Type B pancreatic cell (in vitro differentiated cells): ENCODE measurements around the gene MPHOSPH9. TPM values are rescaled to one million over a fixed set of nuclear protein-coding genes. Genes with fewer than 3 reads are reported as not detected.
"Not testable (repeated sequence)": the region's sequence is repeated elsewhere in the genome, so short reads cannot be mapped to it uniquely, and the experiment has no call there.

Experiments
- DNase-seq: peaks from one replicate; pipeline ENCODE4 v3.0.0; 2021; ENCODE audit warnings: mixed read lengths; ENCODE audit not compliant: unreplicated experiment; ENCODE audit errors: extremely low spot score
- H3K27ac Mint-ChIP-seq: 2 replicates; pipeline ENCODE4 v1.8.0; 2021; ENCODE audit warnings: mild to moderate bottlenecking, mixed read lengths
- H3K27me3 Mint-ChIP-seq: 2 replicates; pipeline ENCODE4 v1.8.0; 2021; ENCODE audit warnings: mixed read lengths
- H3K36me3 Mint-ChIP-seq: 2 replicates; pipeline ENCODE4 v1.8.0; 2021; ENCODE audit warnings: mixed read lengths
- H3K4me1 Mint-ChIP-seq: one replicate; pipeline ENCODE4 v1.8.0; 2021; ENCODE audit warnings: mixed read lengths; ENCODE audit not compliant: unreplicated experiment
- H3K4me3 Mint-ChIP-seq: 2 replicates; pipeline ENCODE4 v1.8.0; 2021; ENCODE audit warnings: mild to moderate bottlenecking, mixed read lengths
- H3K9me3 Mint-ChIP-seq: 2 replicates; pipeline ENCODE4 v1.8.0; 2021; ENCODE audit warnings: mixed read lengths
- total RNA-seq: library from RNA; stranded (reverse); gene quantifications from 2 replicates; pipeline ENCODE4 v1.2.1, GENCODE V29; 2021; ENCODE audit warnings: low replicate concordance
- TF ChIP-seq, protein P1 (sequence below): fragments of 200-600 bp; sonication (generic); conservative IDR thresholded peaks from 2 replicates; pipeline ENCODE4 v1.5.0; 2021; ENCODE audit warnings: antibody characterized with exemption, mild to moderate bottlenecking

The MPHOSPH9 gene
- total RNA-seq, 1 donor from 2014 or later, result 52.3 TPM

DNA sequence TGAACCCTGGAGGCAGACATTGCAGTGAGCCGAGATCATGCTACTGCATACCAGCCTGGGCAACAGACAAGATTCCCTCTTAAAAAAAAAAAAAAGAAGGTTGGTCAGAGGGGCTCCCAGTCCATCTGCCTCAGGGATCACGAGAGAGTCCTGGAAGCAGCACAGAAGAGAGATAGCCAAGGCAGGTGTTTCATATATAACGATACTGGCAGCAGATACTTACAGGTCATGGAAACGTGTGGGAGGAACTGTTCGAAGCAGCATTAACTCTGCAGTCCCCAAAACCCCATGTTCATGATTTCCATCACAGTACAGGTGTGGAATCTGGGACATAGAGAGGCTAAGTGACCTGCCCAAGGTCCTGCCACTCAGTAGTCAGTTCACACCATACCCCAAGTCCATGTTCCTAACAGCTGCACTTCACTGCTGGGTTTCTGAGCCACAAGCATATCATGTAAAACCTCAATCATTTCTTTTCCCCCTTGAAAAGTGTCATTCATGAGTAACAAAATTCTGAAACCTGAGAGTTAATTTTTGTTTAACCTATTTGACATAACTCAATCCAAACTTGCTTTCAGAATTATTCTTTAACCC is 22.0 kb upstream of the MPHOSPH9 start:
- Mint-ChIP-seq H3K9me3 (no peaks in the 10 kb centered on the region), H3K4me1 (peaks cover 15% of the 10 kb centered on the region), H3K4me3 (no peak overlapping the region), H3K27ac (no peak overlapping the region), H3K36me3 (peaks cover 30% of the 10 kb centered on the region), H3K27me3 (no peaks in the 10 kb centered on the region)
- TF ChIP-seq, protein P1, sequence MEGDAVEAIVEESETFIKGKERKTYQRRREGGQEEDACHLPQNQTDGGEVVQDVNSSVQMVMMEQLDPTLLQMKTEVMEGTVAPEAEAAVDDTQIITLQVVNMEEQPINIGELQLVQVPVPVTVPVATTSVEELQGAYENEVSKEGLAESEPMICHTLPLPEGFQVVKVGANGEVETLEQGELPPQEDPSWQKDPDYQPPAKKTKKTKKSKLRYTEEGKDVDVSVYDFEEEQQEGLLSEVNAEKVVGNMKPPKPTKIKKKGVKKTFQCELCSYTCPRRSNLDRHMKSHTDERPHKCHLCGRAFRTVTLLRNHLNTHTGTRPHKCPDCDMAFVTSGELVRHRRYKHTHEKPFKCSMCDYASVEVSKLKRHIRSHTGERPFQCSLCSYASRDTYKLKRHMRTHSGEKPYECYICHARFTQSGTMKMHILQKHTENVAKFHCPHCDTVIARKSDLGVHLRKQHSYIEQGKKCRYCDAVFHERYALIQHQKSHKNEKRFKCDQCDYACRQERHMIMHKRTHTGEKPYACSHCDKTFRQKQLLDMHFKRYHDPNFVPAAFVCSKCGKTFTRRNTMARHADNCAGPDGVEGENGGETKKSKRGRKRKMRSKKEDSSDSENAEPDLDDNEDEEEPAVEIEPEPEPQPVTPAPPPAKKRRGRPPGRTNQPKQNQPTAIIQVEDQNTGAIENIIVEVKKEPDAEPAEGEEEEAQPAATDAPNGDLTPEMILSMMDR, result no peak
- no peak for DNase-seq

DNA sequence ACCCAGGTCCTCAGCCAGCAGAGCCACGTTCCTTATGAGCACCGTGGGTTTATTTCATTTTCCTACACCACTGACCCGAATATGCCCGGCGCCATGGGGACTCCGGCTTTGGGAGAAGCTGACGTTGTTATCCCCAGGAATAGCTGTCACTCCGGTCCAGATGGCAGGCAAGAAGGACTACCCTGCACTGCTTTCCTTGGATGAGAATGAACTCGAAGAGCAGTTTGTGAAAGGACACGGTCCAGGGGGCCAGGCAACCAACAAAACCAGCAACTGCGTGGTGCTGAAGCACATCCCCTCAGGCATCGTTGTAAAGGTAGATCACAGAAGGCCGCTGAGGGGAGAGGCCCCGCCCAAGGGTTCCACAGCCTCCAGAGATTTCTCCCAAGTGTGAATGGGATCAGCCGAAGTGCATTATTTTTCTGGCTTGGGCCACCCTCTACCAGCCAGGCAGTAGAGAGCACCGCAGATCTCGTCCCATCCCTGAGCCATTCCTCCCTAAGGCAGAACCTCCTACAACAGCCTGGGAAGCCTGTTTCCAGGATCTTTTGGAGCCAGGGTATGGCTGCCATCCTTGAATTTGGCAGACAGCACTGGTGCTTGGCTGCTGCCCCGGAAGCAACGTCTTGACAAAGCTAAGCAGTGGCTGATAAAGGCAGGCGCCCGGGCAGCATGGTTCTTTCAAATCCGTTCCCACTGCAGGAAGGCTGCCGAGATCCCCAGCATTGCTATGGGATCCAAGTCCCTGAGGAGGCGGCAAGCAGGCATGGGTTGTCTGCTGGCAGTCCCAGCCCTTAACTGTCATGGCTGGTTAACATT is 20.9 kb upstream of the MPHOSPH9 start:
- DNase-seq, result no peak
- Mint-ChIP-seq H3K9me3 (no peaks in the 10 kb centered on the region), H3K4me1 (peaks cover 15% of the 10 kb centered on the region), H3K27me3 (no peaks in the 10 kb centered on the region), H3K4me3 (no peak overlapping the region), H3K36me3 (peaks cover 31% of the 10 kb centered on the region), H3K27ac (no peak overlapping the region)
- TF ChIP-seq, protein P1, result no peak

DNA sequence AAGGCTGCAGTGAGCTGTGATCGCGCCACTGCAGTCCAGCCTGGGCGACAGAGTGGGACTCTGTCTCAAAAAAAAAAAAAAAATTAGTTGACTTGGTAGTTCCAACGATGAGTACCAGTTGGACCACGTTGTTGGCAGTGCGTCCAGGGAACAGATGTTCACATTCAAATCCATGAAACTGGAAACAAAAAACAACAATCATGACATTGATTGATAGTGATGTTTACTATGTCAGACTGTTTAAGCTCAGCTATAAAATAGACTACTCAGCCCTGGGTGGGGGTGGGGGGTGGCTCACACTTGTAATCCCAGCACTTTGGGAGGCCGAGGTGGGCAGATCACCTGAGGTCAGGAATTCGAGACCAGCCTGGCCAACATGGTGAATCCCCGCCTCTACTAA is 19.4 kb upstream of the MPHOSPH9 start:
- Mint-ChIP-seq H3K36me3 (peaks cover 41% of the 10 kb centered on the region), H3K4me1 (peaks cover 15% of the 10 kb centered on the region)
- not testable (repeated sequence) for DNase-seq, H3K27ac Mint-ChIP-seq, H3K9me3 Mint-ChIP-seq, H3K4me3 Mint-ChIP-seq, H3K27me3 Mint-ChIP-seq

DNA sequence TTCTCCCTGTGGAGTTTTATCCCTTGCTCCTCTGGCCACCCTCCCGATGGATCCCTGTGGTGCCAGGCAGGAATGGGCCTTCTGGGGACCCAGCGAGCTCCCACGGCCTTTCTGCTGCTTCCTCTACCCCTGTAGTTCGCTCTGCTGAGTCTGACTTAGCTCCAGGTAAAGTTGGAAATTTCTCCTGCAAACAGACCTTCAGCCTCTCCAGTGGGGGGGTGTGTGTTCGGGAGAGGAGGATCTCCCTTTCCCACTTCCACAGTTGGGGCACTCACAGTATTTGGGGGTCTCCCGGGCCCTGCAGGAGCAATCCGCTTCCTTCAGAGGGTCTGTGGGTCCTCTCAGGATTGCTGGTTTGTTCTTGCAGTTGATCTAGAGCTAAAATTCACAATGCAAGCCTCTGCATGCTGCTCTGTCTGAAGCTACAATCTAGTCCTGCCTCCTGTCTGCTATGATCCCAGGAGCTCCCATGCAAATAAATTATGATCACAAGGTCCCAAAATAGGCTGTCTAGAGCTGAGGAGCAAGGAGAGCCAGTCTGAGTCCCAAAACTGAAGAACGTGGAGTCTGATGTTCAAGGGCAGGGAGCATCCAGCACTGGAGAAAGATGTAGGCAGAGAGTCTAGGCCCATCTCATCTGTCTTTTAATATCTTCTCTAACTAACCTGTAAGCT is 18.6 kb upstream of the MPHOSPH9 start:
- no peaks in the 10 kb centered on the region for H3K27me3 Mint-ChIP-seq
- peak overlapping the region; percentile 41 for H3K4me3 Mint-ChIP-seq
- TF ChIP-seq, protein P1, result no peak
- H3K4me1 Mint-ChIP-seq, result peaks cover 15% of the 10 kb centered on the region
- H3K9me3 Mint-ChIP-seq, result peaks cover 3% of the 10 kb centered on the region
- DNase-seq, result no peak
- peaks cover 43% of the 10 kb centered on the region for H3K36me3 Mint-ChIP-seq
- H3K27ac Mint-ChIP-seq, result peak overlapping the region; percentile 97

DNA sequence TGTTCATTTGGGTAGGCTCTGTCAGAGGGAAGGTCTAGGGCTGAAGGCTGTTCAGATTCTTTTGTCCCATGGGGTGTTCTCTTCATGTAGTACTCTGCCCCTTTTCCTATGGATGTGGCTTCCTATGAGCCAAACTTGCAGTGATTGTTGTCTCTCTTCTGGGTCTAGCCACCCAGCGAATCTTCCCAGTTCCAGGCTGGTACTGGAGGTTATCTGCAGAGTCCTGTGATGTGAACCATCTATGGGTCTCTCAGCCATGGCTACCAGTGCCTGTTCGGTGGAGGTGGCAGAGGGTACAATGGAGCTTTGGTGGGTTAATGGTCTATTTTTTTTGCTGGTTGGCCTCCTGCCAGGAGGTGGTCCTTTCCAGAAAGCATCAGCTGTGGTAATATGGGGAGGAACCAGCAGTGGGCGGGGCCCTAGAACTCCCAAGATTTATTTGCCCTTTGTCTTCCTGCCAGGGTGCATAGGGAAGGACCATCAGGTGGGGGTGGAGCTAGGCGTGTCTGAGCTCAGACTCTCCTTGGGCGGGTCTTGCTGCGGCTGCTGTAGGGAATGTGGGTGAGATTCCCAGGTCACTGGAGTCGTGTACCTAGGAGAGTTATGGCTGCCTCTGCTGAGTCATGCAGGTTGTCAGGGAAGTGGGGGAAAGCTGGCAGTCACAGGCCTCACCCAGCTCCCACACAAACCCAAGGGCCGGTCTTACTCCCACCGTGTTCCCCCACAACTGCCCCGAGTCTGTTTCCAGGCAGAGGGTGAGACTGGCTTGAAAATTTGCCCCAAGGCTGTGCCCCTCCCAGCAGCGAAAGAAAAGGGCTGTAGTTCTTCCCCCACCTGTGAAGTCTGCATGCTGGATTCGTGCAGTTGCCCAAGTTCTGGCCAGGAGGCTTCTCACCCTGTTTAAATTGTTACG is 17.8 kb upstream of the MPHOSPH9 start:
- no peaks in the 10 kb centered on the region for H3K27me3 Mint-ChIP-seq
- TF ChIP-seq, protein P1, result no peak
- no peak for DNase-seq
- peak overlapping the region; percentile 41 for H3K4me3 Mint-ChIP-seq
- H3K4me1 Mint-ChIP-seq, result peaks cover 15% of the 10 kb centered on the region
- H3K27ac Mint-ChIP-seq, result peak overlapping the region; percentile 97
- peaks cover 41% of the 10 kb centered on the region for H3K36me3 Mint-ChIP-seq
- peaks cover 3% of the 10 kb centered on the region for H3K9me3 Mint-ChIP-seq

DNA sequence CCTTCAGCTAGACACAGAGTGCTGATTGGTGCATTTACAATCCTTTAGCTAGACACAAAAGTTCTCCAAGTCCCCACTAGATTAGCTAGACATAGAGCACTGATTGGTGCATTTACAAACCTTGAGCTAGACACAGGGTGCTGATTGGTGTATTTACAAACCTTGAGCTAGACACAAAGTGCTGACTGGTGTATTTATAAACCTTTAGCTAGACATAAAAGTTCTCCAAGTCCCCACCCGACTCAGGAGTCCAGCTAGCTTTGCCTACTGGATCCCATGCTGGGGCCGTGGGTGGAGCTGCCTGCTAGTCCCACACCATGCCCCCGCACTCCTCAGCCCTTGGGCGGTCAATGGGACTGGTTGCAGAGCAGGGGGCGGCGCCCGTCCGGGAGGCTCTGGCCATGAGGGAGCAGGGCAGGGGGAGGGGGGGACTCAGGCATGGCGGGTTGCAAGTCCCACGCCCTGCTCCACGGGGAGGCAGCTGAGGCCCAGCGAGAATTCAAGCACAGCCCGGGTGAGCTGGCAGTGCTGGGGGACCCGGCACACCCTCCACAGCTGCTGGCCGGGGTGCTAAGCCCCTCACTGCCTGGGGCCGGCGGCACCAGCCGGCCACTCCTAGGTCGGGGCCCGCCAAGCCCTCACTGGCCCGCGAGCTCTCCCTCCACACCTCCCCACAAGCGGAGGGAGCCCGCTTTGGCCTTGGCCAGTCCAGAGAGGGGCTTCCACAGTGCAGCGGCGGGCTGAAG is 16.2 kb upstream of the MPHOSPH9 start:
- H3K9me3 Mint-ChIP-seq, H3K4me3 Mint-ChIP-seq, H3K27me3 Mint-ChIP-seq, DNase-seq, H3K27ac Mint-ChIP-seq: not testable (repeated sequence)
- Mint-ChIP-seq H3K36me3 (peaks cover 48% of the 10 kb centered on the region), H3K4me1 (peaks cover 20% of the 10 kb centered on the region)

DNA sequence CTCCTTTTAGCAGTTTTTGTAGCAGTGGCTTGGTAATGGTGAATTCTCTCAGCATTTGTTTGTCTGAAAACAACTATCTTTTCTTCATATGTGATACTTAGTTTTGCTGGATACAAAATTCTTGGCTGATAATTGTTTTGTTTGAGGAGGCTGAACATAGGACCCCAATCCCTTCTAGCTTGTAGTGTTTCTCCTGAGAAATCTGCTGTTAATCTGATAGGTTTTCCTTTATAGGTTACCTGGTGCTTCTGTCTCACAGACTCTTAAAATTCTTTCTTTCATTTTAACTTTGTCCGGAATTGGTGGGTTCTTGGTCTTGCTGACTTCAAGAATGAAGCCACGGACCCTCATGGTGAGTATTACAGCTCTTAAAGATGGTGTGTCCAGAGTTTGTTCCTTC is 15.2 kb upstream of the MPHOSPH9 start:
- Mint-ChIP-seq H3K4me1 (peaks cover 20% of the 10 kb centered on the region), H3K36me3 (peaks cover 42% of the 10 kb centered on the region)
- H3K4me3 Mint-ChIP-seq, H3K9me3 Mint-ChIP-seq, H3K27ac Mint-ChIP-seq, DNase-seq, H3K27me3 Mint-ChIP-seq: not testable (repeated sequence)
